Islet precursor cell (in vitro differentiated cells): ENCODE measurements around the gene CXXC5.
A peak's percentile ranks its signal among the peaks of the same experiment; 100 is the strongest.
"Not testable (repeated sequence)": the region's sequence is repeated elsewhere in the genome, so short reads cannot be mapped to it uniquely, and the experiment has no call there.

Experiments
- DNase-seq: peaks from one replicate; pipeline ENCODE4 v3.0.0-alpha.2; 2018

The CXXC5 gene

GRCh38 chr5:139648205-139649081 is at the start of gene CXXC5:
Gene CXXC5 (plus strand): TSS chr5:139648349. CDS start chr5:139680524, 32,175 bp downstream.
- DNase-seq: peak; percentile 94

GRCh38 chr5:139598601-139598965 is 49.6 kb upstream of the CXXC5 start:
- not testable (repeated sequence) for DNase-seq

GRCh38 chr5:139600336-139600949 is 47.7 kb upstream of the CXXC5 start:
- no peak for DNase-seq

- DNase-seq: no peak
Observed at GRCh38 chr5:139601429-139601828, 46.7 kb upstream of the CXXC5 start.

GRCh38 chr5:139601948-139602347 is 46.2 kb upstream of the CXXC5 start:
- DNase-seq: not testable (repeated sequence)

- no peak for DNase-seq
Observed at GRCh38 chr5:139605887-139606286, 42.3 kb upstream of the CXXC5 start.

GRCh38 chr5:139611703-139612584 is 36.2 kb upstream of the CXXC5 start:
- no peak for DNase-seq

- DNase-seq: no peak
Observed at GRCh38 chr5:139619861-139620260, 28.3 kb upstream of the CXXC5 start.

GRCh38 chr5:139625398-139625797 is 22.8 kb upstream of the CXXC5 start:
- DNase-seq: not testable (repeated sequence)

GRCh38 chr5:139630855-139631254 is 17.3 kb upstream of the CXXC5 start:
- DNase-seq: no peak

- DNase-seq: no peak
Observed at GRCh38 chr5:139631520-139632165, 16.5 kb upstream of the CXXC5 start.

- DNase-seq: peak; percentile 85
Observed at GRCh38 chr5:139633295-139634027, 14.7 kb upstream of the CXXC5 start.

- DNase-seq: no peak
Observed at GRCh38 chr5:139634028-139634325, 14.2 kb upstream of the CXXC5 start.

- DNase-seq: no peak
Observed at GRCh38 chr5:139634541-139634940, 13.6 kb upstream of the CXXC5 start.

- DNase-seq: no peak
Observed at GRCh38 chr5:139635191-139635590, 13.0 kb upstream of the CXXC5 start.

- peak; percentile 64 for DNase-seq
Observed at GRCh38 chr5:139635606-139636206, 12.4 kb upstream of the CXXC5 start.

- DNase-seq: no peak
Observed at GRCh38 chr5:139636207-139636792, 11.8 kb upstream of the CXXC5 start.

GRCh38 chr5:139636975-139637408 is 11.2 kb upstream of the CXXC5 start:
- no peak for DNase-seq

- DNase-seq: peak; percentile 93
Observed at GRCh38 chr5:139637438-139638089, 10.6 kb upstream of the CXXC5 start.

- peak; percentile 88 for DNase-seq
Observed at GRCh38 chr5:139638090-139638735, 9.9 kb upstream of the CXXC5 start.
